Erythroblast (primary cell): Measurements from ENCODE around the gene ANTXR2.

ENCODE experiments used
- GATA1 ChIP-seq: IDR thresholded peaks from 2 replicates; pipeline ENCODE4 v1.6.1; 2011; ENCODE audit warnings: low read depth, mild to moderate bottlenecking, control low read depth, low read length, moderate library complexity
- POLR2A ChIP-seq: IDR thresholded peaks from 2 replicates; pipeline ENCODE4 v1.6.1; 2011; ENCODE audit warnings: mild to moderate bottlenecking, low read length

DNA sequence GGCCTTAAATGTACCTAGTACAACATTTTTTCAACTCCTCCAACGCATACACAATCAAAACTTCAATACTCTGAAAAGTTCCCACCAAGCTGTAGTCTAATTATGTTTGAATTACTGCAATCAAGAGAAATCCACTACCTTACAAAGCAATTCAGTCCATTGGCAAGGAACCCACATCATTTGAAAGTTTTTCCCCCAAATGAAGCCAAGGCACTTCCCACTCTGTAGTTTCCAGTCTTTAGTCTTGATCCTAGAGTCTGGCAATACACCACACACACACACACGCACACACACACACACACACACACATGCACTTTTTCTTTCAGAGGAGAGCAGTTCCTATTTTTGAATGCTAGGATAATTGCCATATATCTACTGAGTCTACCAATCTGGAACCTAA is 79.6 kb downstream of the ANTXR2 start:
- TF ChIP-seq POLR2A: no peak
- TF ChIP-seq GATA1: no peak
